Activated naive CD4-positive, alpha-beta T cell treated with anti-CD3 and anti-CD28 coated beads for 36 hours (primary cell): ENCODE data around the gene CBX8. TPM values are rescaled to one million over a fixed set of nuclear protein-coding genes. Genes with fewer than 3 reads are reported as not detected.

Source experiments
- CTCF ChIA-PET: fragments of 350-600 bp; sonication (Branson Sonifier 250); formaldehyde crosslinking; loops from one replicate; lab custom pipeline; 2021; ENCODE audit warnings: antibody characterized with exemption; lab: Charles Lee
- DNase-seq: peaks from one replicate; pipeline ENCODE4 v3.0.0-alpha.2; 2020
- H3K27ac Mint-ChIP-seq: one replicate; pipeline ENCODE4 v1.8.0; 2021; ENCODE audit warnings: mild to moderate bottlenecking, mixed read lengths
- H3K27me3 Mint-ChIP-seq: one replicate; pipeline ENCODE4 v1.8.0; 2021; ENCODE audit warnings: low read depth, mixed read lengths
- H3K36me3 Mint-ChIP-seq: one replicate; pipeline ENCODE4 v1.8.0; 2021; ENCODE audit warnings: low read depth, mixed read lengths
- H3K4me1 Mint-ChIP-seq: one replicate; pipeline ENCODE4 v1.8.0; 2021; ENCODE audit warnings: low read depth, mixed read lengths
- H3K4me3 Mint-ChIP-seq: one replicate; pipeline ENCODE4 v1.8.0; 2021; ENCODE audit warnings: mild to moderate bottlenecking, moderate library complexity, mixed read lengths
- H3K9me3 Mint-ChIP-seq: one replicate; pipeline ENCODE4 v1.8.0; 2021; ENCODE audit warnings: mixed read lengths
- intact Hi-C: fragments of 100-400 bp; cut with micrococcal nuclease; formaldehyde crosslinking; loops from one replicate; pipeline ENCODE4 v1.15.1; 2023
- total RNA-seq, 2 experiments: library from RNA; stranded (reverse); gene quantifications; one replicate each; pipeline ENCODE4 v1.2.3, GENCODE V29; 2021

CBX8 gene
- total RNA-seq, 2 experiments from 2014 or later = 3.8 to 3.9 TPM

GRCh38 chr17:79840269-79840988 lies 43.6 kb upstream of the CBX8 start:
- Mint-ChIP-seq H3K4me1 (peaks cover 55% of the 10 kb centered on the region), H3K9me3 (no peaks in the 10 kb centered on the region), H3K27me3 (peaks cover 35% of the 10 kb centered on the region), H3K27ac (no peak overlapping the region), H3K4me3 (peak overlapping the region; percentile 88), H3K36me3 (peaks cover 9% of the 10 kb centered on the region)
- CTCF ChIA-PET = interaction anchor here (0.7 to 1.9 kb wide), 8 partner anchors 9 to 153 kb away, joined by 3 to 6 read pairs (median 3); no protein-coding TSS in a partner anchor
- intact Hi-C loops = loop anchor here (5.0 kb wide), 2 partner anchors 92 to 132 kb away; no protein-coding TSS in a partner anchor
- peak; percentile 46 for DNase-seq

GRCh38 chr17:79839356-79840268 lies 42.7 kb upstream of the CBX8 start, which contains the start of gene CBX4:
TSS of gene CBX4 (minus strand) at chr17:79839440. CDS start at chr17:79839251, 189 bp downstream.
- intact Hi-C loops = loop anchor here (1.0 to 5.0 kb wide), 6 partner anchors 29 to 158 kb away; partner anchors contain the start of gene CBX8
- no peaks in the 10 kb centered on the region for H3K9me3 Mint-ChIP-seq
- DNase-seq = peak; percentile 91
- peak within 1 kb of the TSS; percentile 78 for H3K27ac Mint-ChIP-seq
- peaks cover 16% of the 10 kb centered on the region for H3K36me3 Mint-ChIP-seq
- H3K4me3 Mint-ChIP-seq = peak within 1 kb of the TSS; percentile 88
- CTCF ChIA-PET = interaction anchor here (0.8 to 1.9 kb wide), 10 partner anchors 11 to 154 kb away, joined by 3 to 6 read pairs (median 3); no protein-coding TSS in a partner anchor
- H3K4me1 Mint-ChIP-seq = peaks cover 59% of the 10 kb centered on the region
- peaks cover 31% of the 10 kb centered on the region for H3K27me3 Mint-ChIP-seq

- H3K27me3 Mint-ChIP-seq = peaks cover 31% of the 10 kb centered on the region
- peak; percentile 62 for DNase-seq
- peaks cover 17% of the 10 kb centered on the region for H3K36me3 Mint-ChIP-seq
- CTCF ChIA-PET = interaction anchor here (0.9 to 1.5 kb wide), 3 partner anchors 12 to 35 kb away, joined by 3 to 4 read pairs (median 3); no protein-coding TSS in a partner anchor
- H3K4me3 Mint-ChIP-seq = peak overlapping the region; percentile 88
- peaks cover 60% of the 10 kb centered on the region for H3K4me1 Mint-ChIP-seq
- no peaks in the 10 kb centered on the region for H3K9me3 Mint-ChIP-seq
- intact Hi-C loops = loop anchor here (1.0 to 2.0 kb wide), 5 partner anchors 28 to 159 kb away; partner anchors contain the start of gene CBX8
- H3K27ac Mint-ChIP-seq = peak overlapping the region; percentile 78
Measured at GRCh38 chr17:79838522-79839274, 41.8 kb upstream of the CBX8 start.

- Mint-ChIP-seq H3K9me3 (no peaks in the 10 kb centered on the region), H3K4me1 (peaks cover 59% of the 10 kb centered on the region), H3K36me3 (peaks cover 19% of the 10 kb centered on the region), H3K4me3 (peak overlapping the region; percentile 88), H3K27ac (peak overlapping the region; percentile 78), H3K27me3 (peaks cover 27% of the 10 kb centered on the region)
- DNase-seq = no peak
- CTCF ChIA-PET = interaction anchor here (1.1 to 1.6 kb wide), 2 partner anchors 27 to 49 kb away, joined by 3 to 5 read pairs; no protein-coding TSS in a partner anchor
- intact Hi-C loops = loop anchor here (1.0 to 2.0 kb wide), 2 partner anchors 33 to 154 kb away; no protein-coding TSS in a partner anchor
Measured at GRCh38 chr17:79837888-79838521, 41.1 kb upstream of the CBX8 start.

- CTCF ChIA-PET = interaction anchor here (0.6 to 1.9 kb wide), 9 partner anchors 9 to 91 kb away, joined by 3 to 6 read pairs (median 3); no protein-coding TSS in a partner anchor
- H3K27ac Mint-ChIP-seq = no peak overlapping the region
- intact Hi-C loops = no loop called here
Measured at GRCh38 chr17:79836972-79837887, 40.4 kb upstream of the CBX8 start.

GRCh38 chr17:79836510-79836971 lies 39.7 kb upstream of the CBX8 start:
- CTCF ChIA-PET = interaction anchor here (0.6 to 1.9 kb wide), 10 partner anchors 9 to 1616 kb away, joined by 3 to 6 read pairs (median 3); no protein-coding TSS in a partner anchor
- no peaks in the 10 kb centered on the region for H3K9me3 Mint-ChIP-seq
- intact Hi-C loops = no loop called here
- no peak overlapping the region for H3K27ac Mint-ChIP-seq
- peaks cover 21% of the 10 kb centered on the region for H3K36me3 Mint-ChIP-seq
- peaks cover 16% of the 10 kb centered on the region for H3K27me3 Mint-ChIP-seq
- H3K4me3 Mint-ChIP-seq = peak overlapping the region; percentile 60
- peaks cover 49% of the 10 kb centered on the region for H3K4me1 Mint-ChIP-seq
- DNase-seq = no peak

More at GRCh38 chr17:79836972-79837887, 40.4 kb upstream of the CBX8 start:
- DNase-seq = peak; percentile 80
- Mint-ChIP-seq H3K27me3 (peaks cover 20% of the 10 kb centered on the region), H3K4me1 (peaks cover 53% of the 10 kb centered on the region), H3K4me3 (peak overlapping the region; percentile 88), H3K36me3 (peaks cover 21% of the 10 kb centered on the region), H3K9me3 (no peaks in the 10 kb centered on the region)

GRCh38 chr17:79835953-79836509 lies 39.2 kb upstream of the CBX8 start:
- CTCF ChIA-PET = interaction anchor here (0.6 to 1.9 kb wide), 11 partner anchors 8 to 1615 kb away, joined by 3 to 7 read pairs (median 4); no protein-coding TSS in a partner anchor
- Mint-ChIP-seq H3K4me3 (no peak overlapping the region), H3K4me1 (peaks cover 44% of the 10 kb centered on the region), H3K9me3 (no peaks in the 10 kb centered on the region), H3K36me3 (peaks cover 21% of the 10 kb centered on the region), H3K27me3 (peaks cover 11% of the 10 kb centered on the region), H3K27ac (no peak overlapping the region)
- intact Hi-C loops = no loop called here
- no peak for DNase-seq

- no peaks in the 10 kb centered on the region for H3K9me3 Mint-ChIP-seq
- H3K36me3 Mint-ChIP-seq = peaks cover 21% of the 10 kb centered on the region
- intact Hi-C loops = no loop called here
- CTCF ChIA-PET = interaction anchor here (0.6 to 1.9 kb wide), 12 partner anchors 9 to 790 kb away, joined by 3 to 14 read pairs (median 4); no protein-coding TSS in a partner anchor
- no peak overlapping the region for H3K4me3 Mint-ChIP-seq
- DNase-seq = no peak
- H3K27ac Mint-ChIP-seq = no peak overlapping the region
- peaks cover 39% of the 10 kb centered on the region for H3K4me1 Mint-ChIP-seq
- H3K27me3 Mint-ChIP-seq = peaks cover 7% of the 10 kb centered on the region
Measured at GRCh38 chr17:79835470-79835899, 38.6 kb upstream of the CBX8 start.

GRCh38 chr17:79834565-79835469 lies 37.9 kb upstream of the CBX8 start:
- H3K4me1 Mint-ChIP-seq = peaks cover 34% of the 10 kb centered on the region
- H3K4me3 Mint-ChIP-seq = no peak overlapping the region
- DNase-seq = peak; percentile 47
- intact Hi-C loops = no loop called here
- CTCF ChIA-PET = interaction anchor here (0.6 to 1.9 kb wide), 11 partner anchors 8 to 789 kb away, joined by 3 to 14 read pairs (median 4); no protein-coding TSS in a partner anchor
- no peaks in the 10 kb centered on the region for H3K9me3 Mint-ChIP-seq
- peaks cover under 1% of the 10 kb centered on the region for H3K27me3 Mint-ChIP-seq
- peaks cover 21% of the 10 kb centered on the region for H3K36me3 Mint-ChIP-seq
- no peak overlapping the region for H3K27ac Mint-ChIP-seq
